SK-MEL-5 (cell line): ENCODE measurements around the gene ESRRG. TPM values are rescaled to one million over a fixed set of nuclear protein-coding genes. Genes with fewer than 3 reads are reported as not detected.
A peak's percentile ranks its signal among the peaks of the same experiment; 100 is the strongest.
"Not testable (repeated sequence)": the region's sequence is repeated elsewhere in the genome, so short reads cannot be mapped to it uniquely, and the experiment has no call there.

ENCODE experiments used
- DNase-seq: peaks from one replicate; pipeline ENCODE4 v3.0.0-alpha.2; 2016; ENCODE audit warnings: low read depth, low spot score
- in situ Hi-C: cut with HindIII; loops from 2 replicates; pipeline ENCODE4 v1.10.0; 2016; ENCODE audit warnings: low sequenced_read_pairs, high pct_unique_total_duplicates, low pct_unique_long_range_greater_than_20kb
- total RNA-seq: library from RNA; depleted of rRNA; stranded (reverse); fragments of >200 nt; shearing (Covaris generic); gene quantifications from 2 replicates; pipeline ENCODE4 v1.2.3, GENCODE V29; 2014

The ESRRG gene
- total RNA-seq, 1 experiment from 2014 or later, result 1.0 TPM

GRCh38 chr1:216553766-216554165, 169.5 kb downstream of the ESRRG start:
- in situ Hi-C loops, result no loop called here
- DNase-seq, result no peak

GRCh38 chr1:216553040-216553439, 170.2 kb downstream of the ESRRG start:
- in situ Hi-C loops, result no loop called here
- DNase-seq, result no peak

- in situ Hi-C loops, result no loop called here
- no peak for DNase-seq
Measured at GRCh38 chr1:216549796-216550195, 173.4 kb downstream of the ESRRG start.

GRCh38 chr1:216542741-216543140, 180.5 kb downstream of the ESRRG start:
- in situ Hi-C loops, result no loop called here
- DNase-seq, result no peak

GRCh38 chr1:216542263-216542662, 181.0 kb downstream of the ESRRG start:
- no peak for DNase-seq
- in situ Hi-C loops, result no loop called here

GRCh38 chr1:216535751-216536150, 187.5 kb downstream of the ESRRG start:
- no peak for DNase-seq
- in situ Hi-C loops, result no loop called here

- no peak for DNase-seq
- in situ Hi-C loops, result no loop called here
Measured at GRCh38 chr1:216535059-216535458, 188.2 kb downstream of the ESRRG start.

- no peak for DNase-seq
- in situ Hi-C loops, result no loop called here
Measured at GRCh38 chr1:216533776-216534175, 189.5 kb downstream of the ESRRG start.

GRCh38 chr1:216532251-216532798, 190.9 kb downstream of the ESRRG start:
- DNase-seq, result no peak
- in situ Hi-C loops, result no loop called here

GRCh38 chr1:216531263-216532239, 191.7 kb downstream of the ESRRG start:
- DNase-seq, result peak; percentile 22
- in situ Hi-C loops, result no loop called here

- not testable (repeated sequence) for DNase-seq
Measured at GRCh38 chr1:216529851-216530250, 193.4 kb downstream of the ESRRG start.

GRCh38 chr1:216528816-216529215, 194.4 kb downstream of the ESRRG start:
- no peak for DNase-seq
- in situ Hi-C loops, result no loop called here

More at GRCh38 chr1:216529851-216530250, 193.4 kb downstream of the ESRRG start:
- in situ Hi-C loops, result not testable (repeated sequence)

- in situ Hi-C loops, result no loop called here
- DNase-seq, result no peak
Measured at GRCh38 chr1:216523449-216524190, 199.6 kb downstream of the ESRRG start.

- in situ Hi-C loops, result no loop called here
Measured at GRCh38 chr1:216523043-216523442, 200.2 kb downstream of the ESRRG start.

GRCh38 chr1:216521477-216521876, 201.8 kb downstream of the ESRRG start:
- no peak for DNase-seq
- in situ Hi-C loops, result no loop called here

More at GRCh38 chr1:216523043-216523442, 200.2 kb downstream of the ESRRG start:
- DNase-seq, result no peak

- DNase-seq, result no peak
- in situ Hi-C loops, result no loop called here
Measured at GRCh38 chr1:216518844-216519627, 204.2 kb downstream of the ESRRG start.

GRCh38 chr1:216502528-216503162, 220.6 kb downstream of the ESRRG start:
- in situ Hi-C loops, result no loop called here
- DNase-seq, result peak; percentile 2
